T-helper 17 cell (primary cell): ENCODE measurements around the gene SLC1A1. TPM values are rescaled to one million over a fixed set of nuclear protein-coding genes. Genes with fewer than 3 reads are reported as not detected.
A peak's percentile ranks its signal among the peaks of the same experiment; 100 is the strongest.

ENCODE experiments used
- ATAC-seq: fragments of 150-1000 bp; cut with Tn5 transposase; 2 replicates; pipeline ENCODE4 v1.10.0; 2021; ENCODE audit warnings: mild to moderate bottlenecking, moderate library complexity
- DNase-seq, 3 donors: peaks; one replicate each; pipeline versions ENCODE4 v3.0.0 to v3.0.0-alpha.2; 2020 to 2021
- H3K9me3 ChIP-seq: one replicate; pipeline ENCODE4 v1.7.0; 2013; ENCODE audit warnings: low read length, mild to moderate bottlenecking; ENCODE audit not compliant: control insufficient read depth, poor library complexity, severe bottlenecking
- H3K27ac Mint-ChIP-seq: one replicate; pipeline ENCODE4 v1.8.0; 2022; ENCODE audit warnings: mild to moderate bottlenecking, moderate library complexity, mixed read lengths
- H3K27me3 Mint-ChIP-seq: one replicate; pipeline ENCODE4 v1.8.0; 2022; ENCODE audit warnings: mixed read lengths
- H3K36me3 Mint-ChIP-seq: one replicate; pipeline ENCODE4 v1.8.0; 2022; ENCODE audit warnings: low read depth, mixed read lengths
- H3K4me1 Mint-ChIP-seq: one replicate; pipeline ENCODE4 v1.8.0; 2022; ENCODE audit warnings: mild to moderate bottlenecking, mixed read lengths
- H3K4me3 Mint-ChIP-seq: one replicate; pipeline ENCODE4 v1.8.0; 2022; ENCODE audit warnings: mild to moderate bottlenecking, moderate library complexity, mixed read lengths
- total RNA-seq, 4 donors: library from RNA in 2 of 4; stranded (reverse) in 2 of 4; gene quantifications; one replicate each; pipeline ENCODE4 v1.2.3 and lab custom pipeline; 2022 to 2026

Gene SLC1A1
- total RNA-seq, 2 donors from 2014 or later: 0.07 to 0.13 TPM

DNA sequence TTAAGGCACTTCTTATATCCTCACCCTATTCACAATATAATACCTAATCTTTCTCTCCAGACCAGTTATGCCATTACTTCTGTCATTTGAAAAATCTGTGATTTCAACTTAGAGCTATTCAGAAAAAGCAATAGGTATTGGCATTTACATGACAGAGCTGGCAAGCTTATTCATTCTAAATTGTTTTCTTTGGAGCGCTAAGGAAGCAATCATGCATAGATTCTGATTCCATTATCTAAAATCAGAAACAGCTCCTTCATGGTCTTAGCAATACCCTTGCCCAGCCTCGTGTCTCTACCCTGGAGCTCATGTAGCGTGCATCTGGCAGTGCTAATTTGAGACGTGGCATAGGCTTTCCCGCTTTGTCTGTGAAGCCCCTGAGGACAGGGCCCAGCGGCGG is 4.5 kb downstream of the SLC1A1 start:
- ATAC-seq: no peak
- H3K9me3 ChIP-seq: no peaks in the 10 kb centered on the region
- Mint-ChIP-seq H3K4me1 (peaks cover 4% of the 10 kb centered on the region), H3K27ac (no peak overlapping the region), H3K27me3 (peaks cover 60% of the 10 kb centered on the region), H3K36me3 (peaks cover 4% of the 10 kb centered on the region), H3K4me3 (no peak overlapping the region)
- DNase-seq: no peak

GRCh38 chr9:4495537-4495936 is 5.3 kb downstream of the SLC1A1 start:
- Mint-ChIP-seq H3K27ac (peak overlapping the region; percentile 2), H3K4me1 (peaks cover 4% of the 10 kb centered on the region), H3K36me3 (peaks cover 4% of the 10 kb centered on the region), H3K27me3 (peaks cover 62% of the 10 kb centered on the region), H3K4me3 (no peak overlapping the region)
- no peak for DNase-seq
- H3K9me3 ChIP-seq: no peaks in the 10 kb centered on the region
- ATAC-seq: no peak

DNA sequence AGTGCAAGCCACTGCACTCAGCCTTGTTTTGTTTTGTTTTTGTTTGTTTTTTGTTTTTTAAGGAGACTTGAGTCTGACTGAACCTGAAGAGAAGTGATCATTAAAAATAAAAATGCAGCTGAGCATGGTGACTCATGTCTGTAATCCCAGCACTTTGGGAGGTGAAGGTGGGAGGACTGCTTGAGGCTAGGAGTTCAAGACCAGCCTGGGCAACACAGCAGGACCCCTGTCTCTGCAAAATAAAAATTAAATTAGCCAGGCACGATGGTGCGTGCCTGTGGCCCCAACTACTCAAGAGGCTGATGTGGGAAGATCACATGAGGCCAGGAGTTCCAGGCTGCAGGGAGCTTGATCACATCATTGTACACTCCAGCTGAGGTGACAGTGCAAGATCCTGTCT is 6.2 kb downstream of the SLC1A1 start:
- H3K9me3 ChIP-seq: no peaks in the 10 kb centered on the region
- no peak overlapping the region for H3K4me3 Mint-ChIP-seq
- no peak for DNase-seq
- peaks cover 59% of the 10 kb centered on the region for H3K27me3 Mint-ChIP-seq
- no peak overlapping the region for H3K27ac Mint-ChIP-seq
- peaks cover 1% of the 10 kb centered on the region for H3K4me1 Mint-ChIP-seq
- peaks cover 4% of the 10 kb centered on the region for H3K36me3 Mint-ChIP-seq
- no peak for ATAC-seq

DNA sequence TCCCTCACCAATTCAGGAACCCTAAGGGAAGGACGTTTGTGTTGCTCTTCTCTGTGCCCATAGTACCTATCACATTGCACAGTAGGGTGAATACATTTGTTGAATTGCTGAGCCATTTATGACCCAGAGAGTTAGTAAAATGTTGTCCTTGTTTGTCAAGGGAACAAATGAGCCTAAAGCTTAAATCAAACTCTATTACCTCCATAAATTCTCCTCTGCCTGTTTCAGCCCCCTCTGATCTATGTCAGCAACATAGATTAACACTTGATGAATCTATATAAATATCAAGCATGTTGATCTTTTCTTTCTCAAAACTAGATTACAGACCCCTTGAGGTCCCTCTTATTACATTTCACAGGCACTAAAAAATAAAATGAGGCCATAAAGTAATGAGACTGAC is 7.1 kb downstream of the SLC1A1 start:
- no peak for ATAC-seq
- H3K27ac Mint-ChIP-seq: no peak overlapping the region

DNA sequence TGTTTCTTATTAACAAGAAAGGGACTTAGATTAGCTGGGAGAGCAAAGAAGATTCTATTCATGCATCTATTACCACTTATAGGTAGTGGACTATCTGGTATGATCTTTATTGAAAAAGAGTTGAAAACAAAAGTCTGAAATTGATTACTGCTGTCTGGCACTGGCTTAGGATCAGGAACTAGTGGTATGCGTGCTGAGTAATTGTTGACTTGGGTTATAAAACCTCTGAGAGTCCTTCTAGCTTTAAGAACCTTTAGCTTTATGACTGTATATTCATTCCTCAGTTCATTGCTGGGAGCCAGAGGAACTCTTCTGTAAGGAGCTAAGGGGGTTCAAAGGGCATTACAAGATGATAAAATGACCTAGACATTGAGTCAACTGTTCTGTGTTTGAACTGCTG is 7.6 kb downstream of the SLC1A1 start:
- no peak for DNase-seq
- H3K27ac Mint-ChIP-seq: no peak overlapping the region
- ATAC-seq: no peak
- H3K27me3 Mint-ChIP-seq: peaks cover 45% of the 10 kb centered on the region
- no peaks in the 10 kb centered on the region for H3K4me1 Mint-ChIP-seq
- H3K4me3 Mint-ChIP-seq: no peak overlapping the region
- no peaks in the 10 kb centered on the region for H3K9me3 ChIP-seq
- H3K36me3 Mint-ChIP-seq: peaks cover 4% of the 10 kb centered on the region

More for the DNA sequence above, 7.1 kb downstream of the SLC1A1 start:
- H3K9me3 ChIP-seq: no peaks in the 10 kb centered on the region
- no peaks in the 10 kb centered on the region for H3K4me1 Mint-ChIP-seq
- H3K36me3 Mint-ChIP-seq: peaks cover 4% of the 10 kb centered on the region
- DNase-seq: no peak
- H3K4me3 Mint-ChIP-seq: no peak overlapping the region
- H3K27me3 Mint-ChIP-seq: peaks cover 50% of the 10 kb centered on the region

DNA sequence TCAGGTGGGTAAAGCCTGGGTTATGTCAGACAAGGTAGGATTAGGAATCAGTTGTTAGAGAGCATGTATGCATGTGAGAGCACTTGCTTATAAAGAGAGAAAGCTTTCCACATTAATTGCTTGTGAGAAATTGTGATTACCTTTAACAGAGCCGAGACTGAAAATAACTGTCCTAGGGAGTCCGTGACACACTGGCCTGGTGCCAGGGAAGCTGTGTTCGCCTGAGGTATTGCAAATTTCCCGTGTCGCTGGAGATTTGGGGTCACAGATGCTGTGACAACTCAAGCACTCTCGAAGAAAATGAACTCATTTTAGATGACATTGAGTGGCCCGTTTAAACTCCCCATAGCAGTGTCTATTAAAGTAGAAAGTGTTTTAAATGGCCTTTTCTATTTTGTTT is 9.6 kb downstream of the SLC1A1 start:
- ATAC-seq: no peak
- Mint-ChIP-seq H3K4me1 (no peaks in the 10 kb centered on the region), H3K4me3 (no peak overlapping the region), H3K27ac (no peak overlapping the region), H3K36me3 (peaks cover 4% of the 10 kb centered on the region), H3K27me3 (peaks cover 40% of the 10 kb centered on the region)
- no peak for DNase-seq
- no peaks in the 10 kb centered on the region for H3K9me3 ChIP-seq

- Mint-ChIP-seq H3K27ac (no peak overlapping the region), H3K36me3 (peaks cover under 1% of the 10 kb centered on the region), H3K27me3 (peaks cover 30% of the 10 kb centered on the region), H3K4me3 (no peak overlapping the region), H3K4me1 (no peaks in the 10 kb centered on the region)
- ATAC-seq (no peak), DNase-seq (no peak)
- no peaks in the 10 kb centered on the region for H3K9me3 ChIP-seq
These were observed 10.9 kb downstream of the SLC1A1 start for GRCh38 chr9:4501147-4501507.

DNA sequence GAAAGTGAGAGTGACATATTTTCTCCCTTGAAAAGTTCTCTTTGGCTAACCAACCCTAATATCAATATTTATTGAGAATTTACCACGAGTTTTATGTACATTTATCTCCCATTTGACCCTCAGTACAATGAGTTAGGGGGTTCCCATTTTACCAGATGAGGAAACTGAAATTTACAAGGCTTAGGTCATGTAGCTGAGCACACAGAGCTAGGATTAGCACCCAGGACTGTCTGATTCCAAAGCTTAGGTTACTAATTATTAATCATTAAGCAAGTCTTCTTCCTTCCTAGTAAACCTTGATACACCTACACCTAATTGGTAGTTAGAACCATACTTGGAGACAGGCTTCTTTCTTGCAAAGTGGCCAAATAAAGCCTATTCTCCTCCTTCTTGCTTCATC is 12.2 kb downstream of the SLC1A1 start:
- DNase-seq: no peak
- no peak for ATAC-seq
- no peaks in the 10 kb centered on the region for H3K4me1 Mint-ChIP-seq
- H3K36me3 Mint-ChIP-seq: no peaks in the 10 kb centered on the region
- H3K4me3 Mint-ChIP-seq: peak overlapping the region; percentile 16
- H3K9me3 ChIP-seq: no peaks in the 10 kb centered on the region
- no peak overlapping the region for H3K27ac Mint-ChIP-seq
- peaks cover 16% of the 10 kb centered on the region for H3K27me3 Mint-ChIP-seq

DNA sequence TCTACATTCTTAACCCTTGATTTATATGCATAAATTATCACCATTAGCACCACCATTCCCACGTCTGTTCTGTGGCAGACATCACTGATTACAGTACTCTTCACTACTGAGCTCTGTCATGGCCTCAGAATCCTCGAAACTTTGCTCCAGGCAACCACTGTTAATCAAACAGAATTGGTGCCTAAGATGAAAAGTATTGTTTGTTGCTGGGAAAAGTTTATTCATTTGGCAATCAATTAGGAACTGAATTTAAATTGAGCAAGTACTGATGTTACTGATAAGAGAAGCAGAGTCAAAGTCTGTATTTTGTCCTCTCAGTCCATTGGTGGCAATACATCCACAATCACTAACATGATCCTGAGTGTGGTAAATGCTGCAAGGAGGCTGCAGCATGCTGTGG is 12.8 kb downstream of the SLC1A1 start:
- H3K27ac Mint-ChIP-seq: no peak overlapping the region
- H3K36me3 Mint-ChIP-seq: no peaks in the 10 kb centered on the region
- no peaks in the 10 kb centered on the region for H3K9me3 ChIP-seq
- no peak overlapping the region for H3K4me3 Mint-ChIP-seq
- no peak for DNase-seq
- no peak for ATAC-seq
- peaks cover 15% of the 10 kb centered on the region for H3K27me3 Mint-ChIP-seq
- peaks cover 2% of the 10 kb centered on the region for H3K4me1 Mint-ChIP-seq

GRCh38 chr9:4504250-4504649 is 14.0 kb downstream of the SLC1A1 start:
- DNase-seq (no peak), ATAC-seq (no peak)
- H3K9me3 ChIP-seq: no peaks in the 10 kb centered on the region
- Mint-ChIP-seq H3K4me1 (peaks cover 4% of the 10 kb centered on the region), H3K4me3 (no peak overlapping the region), H3K27ac (no peak overlapping the region), H3K36me3 (no peaks in the 10 kb centered on the region), H3K27me3 (peaks cover 15% of the 10 kb centered on the region)

DNA sequence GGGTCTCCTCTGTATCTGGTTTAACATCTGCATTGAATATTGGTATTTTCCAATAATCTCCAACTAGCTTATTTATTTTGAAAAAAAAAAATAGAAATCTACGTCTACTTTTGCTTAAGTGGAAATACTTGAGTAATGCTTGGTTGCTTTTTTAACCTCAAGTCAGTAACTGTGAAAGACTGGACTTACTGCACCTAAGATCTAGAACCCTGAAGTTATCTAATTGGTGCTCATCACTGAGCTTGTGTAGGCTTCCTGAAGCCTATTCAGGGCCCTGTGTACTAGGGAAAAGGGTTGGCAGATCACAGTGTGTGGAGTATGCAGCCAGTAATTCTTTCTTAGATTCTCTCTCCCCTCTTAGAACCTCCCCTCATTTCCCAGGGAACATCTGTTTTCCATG is 16.2 kb downstream of the SLC1A1 start:
- Mint-ChIP-seq H3K36me3 (no peaks in the 10 kb centered on the region), H3K4me3 (no peak overlapping the region), H3K27me3 (peaks cover 7% of the 10 kb centered on the region), H3K27ac (no peak overlapping the region), H3K4me1 (peaks cover 4% of the 10 kb centered on the region)
- no peaks in the 10 kb centered on the region for H3K9me3 ChIP-seq
- DNase-seq: no peak
- no peak for ATAC-seq

GRCh38 chr9:4507306-4508130 is 17.2 kb downstream of the SLC1A1 start:
- Mint-ChIP-seq H3K36me3 (no peaks in the 10 kb centered on the region), H3K27ac (no peak overlapping the region), H3K27me3 (peaks cover 7% of the 10 kb centered on the region), H3K4me3 (no peak overlapping the region), H3K4me1 (peaks cover 4% of the 10 kb centered on the region)
- no peak for DNase-seq
- H3K9me3 ChIP-seq: no peaks in the 10 kb centered on the region
- no peak for ATAC-seq

- Mint-ChIP-seq H3K36me3 (no peaks in the 10 kb centered on the region), H3K27ac (no peak overlapping the region), H3K4me3 (no peak overlapping the region), H3K4me1 (peaks cover 4% of the 10 kb centered on the region), H3K27me3 (peaks cover 7% of the 10 kb centered on the region)
- DNase-seq (no peak), ATAC-seq (no peak)
- H3K9me3 ChIP-seq: no peaks in the 10 kb centered on the region
These were observed 18.1 kb downstream of the SLC1A1 start for GRCh38 chr9:4508246-4508906.
